ENCODE measurements around the gene KDM2B.
A peak's percentile ranks its signal among the peaks of the same experiment; 100 is the strongest.
"Not testable (repeated sequence)": the region's sequence is repeated elsewhere in the genome, so short reads cannot be mapped to it uniquely, and the experiment has no call there.

Gene KDM2B

DNA sequence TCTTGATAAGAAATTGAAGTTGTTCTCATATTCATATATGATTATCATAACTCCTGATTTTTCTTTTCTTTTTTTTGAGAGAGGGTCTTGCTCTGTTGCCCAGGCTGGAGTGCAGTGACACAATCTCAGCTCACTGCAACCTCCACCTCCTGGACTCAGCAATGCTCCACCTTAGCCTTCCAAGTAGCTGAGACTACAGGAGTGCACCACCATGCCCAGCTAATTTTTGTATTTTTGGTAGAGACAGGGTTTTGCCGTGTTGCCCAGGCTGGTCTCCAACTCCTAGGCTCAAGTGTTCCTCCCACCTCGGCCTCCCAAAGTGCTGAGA is 2.5 kb upstream of the KDM2B start:
- not testable (repeated sequence) for DNase-seq

DNA sequence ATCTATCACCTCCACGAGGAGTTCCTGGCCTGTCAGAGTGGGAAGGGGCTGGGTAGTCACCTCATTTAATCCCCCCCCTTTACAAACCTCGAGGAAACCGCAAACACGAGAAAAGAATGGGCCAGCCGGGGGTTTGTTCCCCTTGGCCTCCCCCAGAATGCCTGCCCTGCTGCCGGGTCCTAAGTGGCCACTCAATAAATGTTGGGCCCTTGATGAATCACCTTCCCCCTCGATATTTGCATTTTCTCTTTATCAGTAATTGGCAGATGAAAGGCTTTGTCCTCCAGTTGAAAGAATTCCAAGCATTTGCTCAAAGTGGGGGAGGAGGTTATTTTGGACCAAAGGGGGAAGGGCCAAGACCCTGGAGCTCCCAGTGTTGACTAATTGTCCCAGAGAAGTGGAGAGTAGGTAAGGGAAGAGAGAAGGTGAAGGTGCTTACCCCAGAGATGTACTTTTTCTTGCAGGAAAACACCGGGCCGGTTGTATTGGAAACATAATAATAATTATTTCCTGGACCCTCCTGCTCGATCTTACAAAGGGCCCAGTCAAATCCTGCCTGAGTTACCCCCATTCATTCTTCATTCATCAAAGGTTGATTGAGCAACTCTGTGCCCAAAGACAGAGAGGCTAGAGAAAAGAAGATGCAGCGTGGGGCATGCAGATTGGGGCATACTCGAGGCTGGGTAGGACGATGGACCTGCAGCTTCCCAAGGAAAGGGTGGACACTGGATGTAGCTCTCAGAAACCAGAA is 1.9 kb upstream of the KDM2B start:
- DNase-seq: no peak

DNA sequence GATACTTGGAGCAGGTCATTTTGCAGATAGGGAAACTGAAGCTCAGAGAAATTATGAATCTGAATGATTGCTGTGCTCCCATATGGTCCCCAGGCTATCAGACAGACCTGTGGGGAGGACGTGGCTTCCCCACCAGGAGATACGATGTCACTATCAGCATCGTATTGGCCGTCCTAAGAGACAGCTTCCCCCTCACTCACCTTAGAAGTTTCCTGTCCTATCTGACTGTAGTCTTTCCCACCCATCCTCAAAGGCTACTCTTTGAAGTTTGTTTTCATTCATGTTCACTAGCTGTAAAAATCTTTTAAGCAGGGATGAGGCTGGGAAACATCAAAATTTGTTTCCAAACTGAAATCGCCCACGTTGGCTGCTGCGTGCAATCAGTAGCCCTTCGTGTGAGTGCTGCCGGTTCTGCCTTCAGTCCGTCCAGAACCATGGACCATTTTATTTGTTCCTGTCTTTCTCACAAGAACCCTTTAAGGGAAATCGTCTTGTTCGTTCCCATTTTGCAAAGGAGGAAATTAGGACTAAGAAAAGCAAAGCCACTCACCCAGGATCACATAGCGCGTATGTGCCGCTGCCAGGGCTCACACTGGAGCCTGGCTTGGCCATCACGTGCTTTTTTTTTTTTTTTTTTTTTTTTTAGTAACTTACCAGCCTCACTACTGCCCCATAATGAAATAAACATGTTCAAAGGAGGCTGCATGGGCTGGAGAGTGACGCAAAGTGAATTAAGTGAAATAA is 1.0 kb upstream of the KDM2B start:
- DNase-seq: no peak

DNA sequence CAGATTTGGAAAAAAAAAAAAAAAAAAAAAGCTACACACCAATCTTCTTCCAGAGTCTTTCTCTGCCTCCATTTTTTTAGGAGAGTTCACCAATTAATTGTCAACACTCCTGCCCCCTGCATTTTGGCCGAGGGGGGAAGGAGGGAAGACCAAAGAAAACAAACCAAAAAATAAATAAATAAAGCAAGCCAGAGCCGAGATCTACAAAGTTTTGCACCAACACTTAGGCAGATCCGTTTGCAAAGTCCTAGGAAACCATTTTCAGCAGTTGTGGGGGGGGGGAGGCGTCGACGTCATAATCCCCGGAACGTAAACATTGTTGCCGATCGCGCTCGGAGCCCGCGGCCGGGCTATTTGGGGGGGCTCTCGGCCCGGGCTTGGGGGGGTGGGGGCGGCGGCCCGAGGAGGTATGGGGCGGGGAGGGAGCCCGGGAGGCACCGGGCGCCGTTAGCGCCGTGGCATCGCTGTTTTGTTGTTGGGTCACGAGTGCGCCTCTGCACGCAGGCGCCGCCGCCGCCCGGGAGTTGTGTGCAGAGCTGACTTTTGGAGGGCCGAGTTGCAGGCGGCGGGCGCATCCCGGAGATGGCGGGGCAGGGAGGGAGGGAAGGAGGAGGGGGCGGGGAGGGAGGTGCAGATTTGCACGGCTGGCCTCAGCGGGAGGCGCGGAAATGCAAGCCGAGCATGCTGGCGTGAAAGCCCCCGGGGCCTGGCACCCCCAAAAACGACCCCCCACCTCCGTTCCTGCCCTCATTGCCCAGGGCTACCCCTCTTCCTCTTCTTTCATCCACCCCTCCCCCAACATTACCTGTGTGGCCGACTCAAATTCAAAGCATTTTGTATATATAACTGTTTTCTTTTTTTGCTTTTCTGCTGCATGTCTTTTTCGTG is 598 bp downstream of the KDM2B start:
- peak; percentile 71 for DNase-seq

DNA sequence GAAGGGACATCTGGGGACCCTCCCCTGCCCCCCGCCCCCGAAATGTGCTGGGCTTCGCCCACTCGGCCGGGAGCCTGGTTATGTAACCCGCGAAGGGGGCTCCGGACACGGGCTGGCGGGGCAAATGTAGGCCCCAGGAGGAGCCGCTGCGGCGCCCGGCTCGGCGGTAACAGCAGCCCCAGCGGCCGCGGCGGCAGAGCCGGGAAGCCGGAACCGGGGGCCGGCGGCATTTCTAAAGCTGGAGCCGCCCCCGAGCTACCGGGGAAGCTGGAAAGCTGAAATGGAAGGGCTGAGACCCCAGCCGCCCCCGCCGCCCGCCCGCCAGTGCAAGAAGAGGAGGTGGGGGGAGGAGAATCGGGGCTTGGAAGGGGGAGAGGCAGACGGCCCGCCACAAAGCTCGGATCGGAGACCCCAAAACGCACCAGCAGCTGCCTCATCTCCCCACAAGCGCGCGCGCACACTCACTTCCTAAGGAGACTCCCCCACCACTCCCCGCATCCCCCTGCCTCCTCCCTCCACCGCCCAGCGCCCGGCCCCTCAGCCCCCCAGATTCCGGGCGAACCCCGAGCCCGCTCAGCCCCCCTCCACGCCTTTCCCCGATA is 1.5 kb downstream of the KDM2B start:
- DNase-seq: peak; percentile 32

DNA sequence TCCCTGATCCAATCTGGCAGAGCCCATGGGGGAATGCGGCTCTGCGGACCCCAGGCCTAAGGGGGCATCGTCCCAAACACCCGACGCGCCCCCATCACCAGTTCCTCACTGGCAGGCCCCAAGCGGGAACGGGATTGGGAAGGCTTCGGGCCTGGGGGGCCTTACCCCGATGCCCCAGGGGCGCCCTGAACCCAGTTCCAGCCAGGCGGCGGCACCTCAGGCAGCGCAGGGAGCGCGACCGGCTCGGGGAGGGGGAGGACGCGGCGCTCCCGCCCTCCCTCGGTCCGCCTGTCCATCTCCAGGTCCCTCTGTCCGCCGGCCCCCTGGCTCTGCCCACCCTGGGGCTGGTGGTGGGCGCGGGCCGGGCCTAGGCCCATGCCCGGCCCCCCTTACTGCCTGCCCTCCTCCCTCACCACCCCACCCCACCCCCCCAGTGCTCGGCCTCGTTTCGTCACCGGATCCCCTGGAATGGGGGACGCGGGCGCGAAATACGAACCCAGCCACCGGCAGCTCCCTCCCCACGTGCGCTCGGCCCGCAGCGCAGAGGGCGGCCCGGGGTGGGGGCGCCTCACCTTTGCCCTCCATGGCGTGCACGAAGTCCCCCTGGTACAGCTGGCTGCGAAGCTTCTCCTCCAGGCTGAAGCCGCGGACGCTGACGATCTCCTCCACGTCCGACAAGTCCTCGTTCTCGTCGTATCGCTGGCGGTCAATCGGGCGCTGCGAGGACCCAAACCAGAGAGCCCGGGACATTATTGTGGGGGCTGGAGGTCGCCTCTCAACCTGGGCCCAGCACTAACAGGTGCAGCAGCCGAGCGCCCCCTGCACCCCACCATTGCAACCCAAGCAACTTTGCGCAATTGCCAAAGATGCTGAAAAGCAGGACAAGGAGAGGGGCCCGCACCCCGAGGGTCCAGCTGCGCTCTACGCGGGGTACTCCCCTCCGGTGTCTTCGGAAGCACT is 2.3 kb downstream of the KDM2B start:
- no peak for DNase-seq

DNA sequence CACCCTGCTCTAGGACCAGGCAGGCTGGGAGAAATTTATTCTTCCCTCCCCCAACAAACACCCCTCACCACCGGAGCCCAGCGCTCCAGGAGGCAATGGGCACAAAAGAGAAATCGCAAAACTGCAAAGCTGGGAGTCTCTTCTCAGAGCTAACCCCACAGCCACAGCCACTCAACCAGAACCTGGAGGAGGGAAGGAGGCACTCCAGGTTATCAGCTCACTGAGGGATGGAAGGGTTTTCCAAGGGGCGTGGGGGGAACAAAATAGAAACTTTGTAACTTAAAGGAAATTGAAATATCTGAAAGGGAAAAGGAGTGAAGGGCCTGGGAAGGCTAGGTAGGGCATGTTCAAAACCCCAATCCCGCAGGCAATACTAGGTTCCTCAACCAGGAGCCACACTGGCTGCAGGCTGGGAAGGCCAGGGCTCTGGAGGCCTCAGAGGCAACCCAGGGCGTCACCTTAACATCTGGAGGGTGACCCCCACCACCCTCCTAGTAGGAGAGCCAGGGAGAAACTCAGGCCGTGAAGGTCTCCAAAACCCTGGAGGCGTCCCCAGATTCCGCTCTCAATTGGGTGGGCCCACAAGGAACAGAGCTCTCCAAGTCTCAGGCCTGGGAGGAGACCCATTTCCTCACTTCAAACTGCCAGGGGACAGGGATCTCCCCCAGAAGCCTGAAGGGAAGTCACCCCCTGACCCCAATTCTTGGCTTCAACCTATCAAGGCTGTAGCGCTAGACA is 3.2 kb downstream of the KDM2B start:
- no peak for DNase-seq

DNA sequence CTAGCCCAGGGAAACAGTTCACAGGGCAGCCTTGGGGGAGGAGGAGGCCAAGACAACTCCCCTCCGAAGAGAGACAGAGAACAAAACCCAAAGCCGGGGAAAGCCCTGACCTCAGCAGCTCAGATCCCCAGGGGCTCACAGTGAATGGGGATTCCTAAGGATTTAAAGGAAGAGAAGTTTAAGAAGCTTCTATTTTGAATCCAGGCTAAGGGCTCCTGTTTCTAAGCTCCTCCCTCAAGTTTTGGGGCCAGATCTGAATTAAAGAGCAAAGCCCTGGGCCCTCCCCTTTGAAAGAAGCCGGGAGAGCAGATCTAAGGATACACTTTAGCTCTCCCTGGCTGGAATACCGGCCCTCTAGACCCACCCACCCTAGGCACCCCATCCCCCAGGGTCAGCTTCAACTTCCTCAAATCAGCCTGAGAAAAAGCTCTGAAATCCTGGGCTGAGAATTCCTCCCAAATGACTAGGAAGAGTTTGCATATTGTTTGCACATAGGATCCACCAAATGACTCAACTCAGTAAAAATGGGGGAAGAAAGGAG is 3.9 kb downstream of the KDM2B start:
- DNase-seq: no peak

DNA sequence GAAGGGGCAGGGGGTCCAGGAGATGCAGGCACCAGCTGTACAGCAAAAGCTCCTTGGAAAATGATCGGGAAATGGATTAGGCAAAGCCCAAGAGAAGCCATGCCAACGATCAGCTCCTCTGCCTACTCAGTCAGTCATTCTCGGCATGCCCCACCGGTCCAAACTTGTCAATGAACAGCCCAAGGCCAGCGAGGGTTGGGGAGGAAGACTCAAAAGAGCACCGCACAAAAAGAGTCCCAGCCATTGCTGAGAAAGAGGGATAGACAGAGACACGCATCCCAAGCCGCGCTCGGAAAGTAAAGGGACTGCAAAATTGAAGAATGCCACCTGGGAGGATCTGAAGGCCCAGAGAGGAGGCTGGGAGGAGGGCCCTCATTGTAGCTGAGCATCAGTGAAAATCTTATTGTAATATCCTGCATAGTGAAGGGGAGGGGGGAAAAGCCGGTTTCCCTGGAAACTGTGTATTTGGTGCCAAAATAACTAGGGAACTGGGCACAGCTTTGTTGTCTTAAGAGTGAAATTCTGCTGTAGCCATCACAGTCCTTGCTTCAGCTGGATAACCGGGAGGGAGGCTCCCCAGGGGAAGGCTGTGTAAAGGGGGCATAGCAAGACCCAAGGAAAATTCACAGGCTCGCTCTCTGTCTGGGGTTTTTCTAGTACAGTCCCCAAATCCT is 4.7 kb downstream of the KDM2B start:
- DNase-seq: no peak

DNA sequence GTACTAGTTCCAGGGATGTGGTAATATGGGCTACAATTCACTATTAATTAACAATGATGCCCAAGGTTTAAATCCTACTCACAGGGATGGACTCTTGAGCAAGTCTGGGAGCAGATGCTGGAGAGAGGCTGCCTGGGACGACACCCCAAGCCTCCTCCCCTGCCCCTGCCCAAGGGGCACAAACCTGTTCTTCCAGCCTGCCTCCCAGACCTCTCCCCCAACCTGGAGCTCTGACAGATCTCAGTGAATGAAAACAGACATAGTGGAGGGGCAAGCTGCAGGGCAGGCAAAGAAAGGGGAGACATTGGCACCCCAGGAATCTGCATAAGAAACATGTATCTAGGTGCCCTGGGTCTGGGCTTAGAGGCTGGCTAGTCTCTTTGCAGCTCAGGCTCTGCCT is 5.8 kb downstream of the KDM2B start:
- no peak for DNase-seq

DNA sequence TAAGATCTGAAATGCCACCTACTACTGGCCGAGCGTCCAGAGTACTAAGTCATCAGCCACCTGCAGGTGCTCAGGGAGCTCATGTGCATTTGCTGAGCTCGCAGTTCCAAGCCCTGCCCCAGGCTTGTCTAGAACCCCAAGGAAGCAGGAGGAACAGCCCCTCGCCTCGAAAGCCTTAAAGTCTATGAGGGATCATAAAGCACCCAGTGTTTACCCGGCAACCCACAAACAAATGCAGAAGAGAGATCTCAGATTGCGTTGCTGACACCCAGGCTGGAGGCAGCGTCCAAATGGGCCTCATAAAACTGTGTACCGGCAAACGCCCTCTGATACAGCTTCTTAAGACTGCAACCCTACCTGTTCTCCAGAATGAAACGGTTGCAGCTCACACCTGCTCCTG is 6.8 kb downstream of the KDM2B start:
- DNase-seq: no peak

DNA sequence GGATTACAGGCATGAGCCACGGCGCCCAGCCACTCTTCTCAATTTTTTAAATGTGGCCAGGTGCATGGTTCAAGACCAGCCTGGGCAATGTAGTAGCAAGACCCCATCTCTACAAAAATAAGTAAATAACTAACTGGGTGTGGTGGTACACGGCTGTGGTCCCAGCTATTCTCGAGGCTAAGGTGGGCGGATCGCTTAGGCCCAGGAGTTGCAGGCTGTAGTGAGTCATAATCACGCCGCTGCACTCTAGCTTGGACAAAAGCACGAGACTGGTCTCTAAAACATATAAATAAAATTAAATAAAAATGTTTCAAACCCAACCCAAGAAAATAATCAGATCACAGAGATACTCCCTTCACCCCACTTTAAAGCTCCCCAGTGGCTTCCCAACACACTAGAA is 8.9 kb downstream of the KDM2B start:
- no peak for DNase-seq

DNA sequence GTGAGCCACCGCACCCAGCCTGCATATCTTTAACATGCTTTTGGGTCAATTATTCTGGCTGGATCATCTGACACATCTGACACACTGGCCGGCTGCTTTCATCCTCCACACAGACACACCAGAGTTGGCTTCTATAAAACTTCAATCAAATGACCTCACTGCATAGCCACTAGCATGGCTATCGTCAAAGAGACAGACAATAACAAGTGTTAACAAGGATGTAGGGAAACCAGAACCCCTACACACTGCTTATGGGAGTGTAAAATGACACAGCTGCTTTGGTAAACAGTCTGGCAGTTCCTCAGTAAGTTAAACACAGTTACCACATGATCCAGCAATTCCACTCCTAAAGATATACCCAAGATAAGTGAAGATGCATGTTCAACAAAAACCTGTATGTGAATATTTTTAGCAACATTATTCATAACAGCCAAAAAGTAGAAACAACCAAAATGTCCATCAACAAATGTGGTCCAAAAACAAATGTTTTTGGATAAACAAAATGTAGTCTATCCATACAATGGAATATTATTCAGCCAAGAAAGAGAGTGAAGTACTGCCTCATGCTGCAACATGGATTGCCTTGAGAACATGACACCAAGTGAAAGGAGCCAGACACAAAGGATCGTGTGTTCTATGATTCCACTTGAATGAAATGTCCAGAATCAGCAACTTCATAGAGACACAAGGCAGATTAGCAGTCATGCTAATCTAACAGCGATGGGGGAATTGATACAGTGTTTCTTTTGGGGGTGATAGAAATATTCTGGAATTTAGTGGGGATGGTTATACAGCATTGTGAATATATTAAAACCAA is 10.1 kb downstream of the KDM2B start:
- DNase-seq: no peak

DNA sequence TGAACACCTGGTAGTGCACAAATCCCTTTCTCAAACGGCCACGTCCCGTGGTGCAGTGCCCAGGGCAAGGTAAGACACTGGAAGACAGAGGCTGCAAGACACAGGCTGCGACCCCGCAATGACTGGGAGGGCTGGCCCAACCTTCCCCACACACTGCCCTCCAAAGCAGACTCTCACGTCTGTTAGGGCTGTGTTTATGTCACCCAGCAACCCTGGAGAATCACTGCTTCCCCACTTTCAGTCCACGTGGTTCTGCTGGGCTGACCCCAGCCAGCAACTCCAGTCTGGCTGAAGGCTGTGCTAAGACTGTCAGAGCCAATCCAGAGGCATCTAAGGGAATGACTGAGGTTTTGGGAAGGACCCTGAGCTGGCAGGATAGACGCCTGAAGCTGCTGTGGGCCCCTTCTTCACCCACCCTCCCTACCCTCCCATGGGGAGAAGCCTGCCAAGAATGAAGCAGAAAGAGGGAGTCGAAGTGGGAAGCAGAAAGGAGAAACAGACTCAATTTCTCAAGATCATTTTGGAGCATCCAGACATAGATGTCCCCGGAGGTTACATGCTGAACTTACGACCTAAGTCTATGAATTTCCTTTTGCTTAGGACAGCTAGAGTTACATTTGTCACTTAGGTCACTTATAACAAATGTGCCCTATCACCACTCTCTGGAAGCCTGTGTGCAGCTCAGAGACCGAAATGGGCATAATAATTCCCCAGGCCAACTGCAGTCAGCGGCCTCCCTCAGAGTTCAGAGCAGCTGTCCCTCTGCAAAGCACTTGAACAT is 11.7 kb downstream of the KDM2B start:
- DNase-seq: no peak

DNA sequence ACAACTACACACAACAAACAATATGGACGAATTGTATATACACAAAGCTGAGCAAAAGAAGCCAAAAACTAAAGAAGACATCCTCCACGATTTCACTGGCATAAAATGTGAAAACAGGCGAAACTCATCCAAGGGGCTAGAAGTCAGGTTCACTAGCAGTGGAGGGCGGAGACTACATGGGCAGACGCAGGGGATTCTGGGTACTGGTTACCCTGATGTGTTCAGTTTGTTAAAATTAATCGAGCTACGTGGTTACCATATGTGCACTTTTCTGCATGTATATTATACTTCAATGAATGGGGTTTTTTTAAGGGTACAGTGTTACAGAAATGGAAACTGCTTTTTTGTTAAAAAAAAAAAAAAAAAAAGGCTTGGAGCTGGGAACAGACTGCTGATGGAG is 12.3 kb downstream of the KDM2B start:
- DNase-seq: no peak

DNA sequence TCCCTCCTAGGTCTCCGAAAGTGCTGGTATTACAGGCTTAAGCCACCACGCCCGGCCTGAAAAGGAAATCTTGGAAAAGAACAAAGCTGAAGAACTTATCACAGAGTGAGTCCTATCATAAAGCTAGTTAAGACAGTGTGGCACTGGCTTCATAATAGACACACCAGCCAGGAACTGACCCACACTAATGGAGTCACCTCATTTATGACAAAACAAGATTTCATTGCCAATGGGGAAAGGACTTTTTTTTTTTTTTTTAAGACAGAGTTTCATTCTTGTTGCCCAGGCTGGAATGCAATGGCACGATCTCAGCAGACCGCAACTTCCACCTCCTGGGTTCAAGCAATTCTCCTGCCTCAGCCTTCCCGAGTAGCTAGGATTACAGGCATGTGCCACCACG is 15.7 kb downstream of the KDM2B start:
- no peak for DNase-seq

DNA sequence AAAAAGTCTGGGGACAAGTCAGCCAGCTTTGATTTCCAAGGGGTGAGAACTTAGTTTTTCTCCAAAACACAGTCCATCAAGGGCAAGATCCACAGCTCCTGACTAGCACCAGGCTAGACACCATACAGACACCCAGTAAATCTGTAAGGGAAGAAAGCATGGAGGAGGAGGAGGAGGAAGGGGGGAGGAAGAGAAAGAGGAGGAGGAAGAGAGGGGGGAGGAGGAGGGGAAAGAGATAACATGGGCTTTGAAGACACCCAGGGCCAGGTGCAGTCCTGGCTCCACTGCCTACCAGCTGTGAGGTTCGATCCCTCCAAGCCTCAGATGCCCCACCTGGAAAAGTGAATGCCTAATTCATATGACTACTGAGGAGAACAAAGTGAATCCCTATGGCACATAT is 18.3 kb downstream of the KDM2B start:
- no peak for DNase-seq

DNA sequence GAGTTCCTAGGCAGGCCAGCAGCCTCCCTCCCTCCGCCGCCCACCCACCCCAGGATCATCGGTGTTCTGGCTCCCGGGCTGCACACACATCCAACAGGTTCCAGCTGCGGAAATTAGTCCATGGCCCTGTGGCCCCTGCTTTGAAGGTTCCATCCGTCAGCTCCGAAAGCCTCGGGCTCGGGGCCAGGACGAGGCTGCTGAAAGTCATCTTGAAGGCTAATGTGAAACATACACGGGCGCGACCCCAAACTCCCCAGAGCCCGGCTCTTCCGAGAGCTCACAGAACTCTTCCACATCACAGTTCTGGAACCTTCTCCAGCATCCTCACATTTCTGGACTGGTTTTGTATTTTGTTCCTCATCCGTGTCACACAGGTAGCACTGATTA is 19.8 kb downstream of the KDM2B start:
- DNase-seq: no peak
